DMS 273 treated with DMSO at 0.1 percent for 48 hours (cell line): Measurements from ENCODE around the gene PLXNA4.
A peak's percentile ranks its signal among the peaks of the same experiment; 100 is the strongest.

ENCODE experiments used
- DNase-seq: peaks from one replicate; lab custom pipeline; 2025; lab: John Stamatoyannopoulos, UW

The PLXNA4 gene

GRCh38 chr7:132437730-132438129, 138.5 kb downstream of the PLXNA4 start:
- no peak for DNase-seq

GRCh38 chr7:132436121-132436520, 140.1 kb downstream of the PLXNA4 start:
- no peak for DNase-seq

- peak; percentile 45 for DNase-seq
Observed at GRCh38 chr7:132435016-132435990, 141.0 kb downstream of the PLXNA4 start.

GRCh38 chr7:132434041-132434440, 142.2 kb downstream of the PLXNA4 start:
- no peak for DNase-seq

GRCh38 chr7:132433301-132433700, 143.0 kb downstream of the PLXNA4 start:
- DNase-seq, result no peak

GRCh38 chr7:132430861-132431822, 145.1 kb downstream of the PLXNA4 start:
- no peak for DNase-seq

- DNase-seq, result no peak
Observed at GRCh38 chr7:132430041-132430855, 146.0 kb downstream of the PLXNA4 start.

- DNase-seq, result no peak
Observed at GRCh38 chr7:132429181-132429580, 147.1 kb downstream of the PLXNA4 start.

GRCh38 chr7:132428247-132428919, 147.9 kb downstream of the PLXNA4 start:
- DNase-seq, result no peak

GRCh38 chr7:132425942-132426341, 150.3 kb downstream of the PLXNA4 start:
- no peak for DNase-seq

GRCh38 chr7:132424821-132425724, 151.2 kb downstream of the PLXNA4 start:
- no peak for DNase-seq

- DNase-seq, result no peak
Observed at GRCh38 chr7:132424277-132424676, 152.0 kb downstream of the PLXNA4 start.

- DNase-seq, result no peak
Observed at GRCh38 chr7:132423594-132424200, 152.6 kb downstream of the PLXNA4 start.

GRCh38 chr7:132422502-132423111, 153.7 kb downstream of the PLXNA4 start:
- DNase-seq, result no peak

GRCh38 chr7:132420527-132420926, 155.7 kb downstream of the PLXNA4 start:
- DNase-seq, result no peak

- no peak for DNase-seq
Observed at GRCh38 chr7:132419542-132419941, 156.7 kb downstream of the PLXNA4 start.

- DNase-seq, result no peak
Observed at GRCh38 chr7:132418840-132419239, 157.4 kb downstream of the PLXNA4 start.

- DNase-seq, result no peak
Observed at GRCh38 chr7:132417103-132417906, 159.0 kb downstream of the PLXNA4 start.
